Fibroblast of lung (primary cell): Measurements from ENCODE around the gene APOBEC3B. TPM values are rescaled to one million over a fixed set of nuclear protein-coding genes. Genes with fewer than 3 reads are reported as not detected.

ENCODE experiments used
- DNase-seq, 2 donors: peaks; one replicate each; pipeline versions ENCODE4 v3.0.0 to v3.0.0-alpha.2; 2010; ENCODE audit warnings: low read depth in 2 of 2
- H2AFZ ChIP-seq: 2 replicates; pipeline ENCODE4 v1.5.1; 2012; ENCODE audit warnings: low read length, control low read depth, inconsistent platforms
- H3K27ac ChIP-seq: 2 replicates; pipeline ENCODE4 v1.5.1; 2011; ENCODE audit warnings: low read length, control low read depth; ENCODE audit not compliant: insufficient read depth
- H3K27me3 ChIP-seq: 2 replicates; pipeline ENCODE4 v1.5.1; 2011; ENCODE audit warnings: mild to moderate bottlenecking, low read length; ENCODE audit not compliant: control insufficient read depth, insufficient read depth
- H3K36me3 ChIP-seq: 2 replicates; pipeline ENCODE4 v1.5.1; 2011; ENCODE audit warnings: low read length; ENCODE audit not compliant: control insufficient read depth, insufficient read depth
- H3K4me1 ChIP-seq: 2 replicates; pipeline ENCODE4 v1.5.1; 2011; ENCODE audit warnings: low read length; ENCODE audit not compliant: control insufficient read depth, insufficient read depth; ENCODE audit errors: extremely low read depth
- H3K4me2 ChIP-seq: 2 replicates; pipeline ENCODE4 v1.5.1; 2011; ENCODE audit warnings: low read length, control low read depth; ENCODE audit not compliant: insufficient read depth; ENCODE audit errors: extremely low read depth
- H3K4me3 ChIP-seq, 4 experiments: fragments of 200-600 bp in 1 of 4; sonication (generic) in 1 of 4; replicated peaks in 1 of 4; 2 replicates each; pipeline ENCODE4 v1.5.1; 2011 to 2016; ENCODE audit warnings: low read length in 4 of 4, low read depth in 3 of 4, mild to moderate bottlenecking in 3 of 4, control low read depth in 2 of 4, inconsistent platforms in 1 of 4, mixed read lengths in 1 of 4; ENCODE audit not compliant: insufficient read depth in 1 of 4; ENCODE audit errors: control extremely low read depth in 1 of 4
- H3K79me2 ChIP-seq: 2 replicates; pipeline ENCODE4 v1.5.1; 2012; ENCODE audit warnings: mild to moderate bottlenecking, low read length, inconsistent platforms; ENCODE audit not compliant: control insufficient read depth, insufficient read depth
- H3K9ac ChIP-seq: 2 replicates; pipeline ENCODE4 v1.5.1; 2011; ENCODE audit warnings: mild to moderate bottlenecking, low read length, control low read depth; ENCODE audit not compliant: insufficient read depth
- H3K9me3 ChIP-seq: 2 replicates; pipeline ENCODE4 v1.5.1; 2012; ENCODE audit warnings: low read depth, low read length; ENCODE audit not compliant: control insufficient read depth, insufficient read depth
- H4K20me1 ChIP-seq: 2 replicates; pipeline ENCODE4 v1.5.1; 2011; ENCODE audit warnings: low read length; ENCODE audit not compliant: control insufficient read depth, insufficient read depth; ENCODE audit errors: extremely low read depth
- EZH2 ChIP-seq: IDR thresholded peaks from 2 replicates; pipeline ENCODE4 v1.5.1; 2012; ENCODE audit warnings: low read length, control low read depth, mild to moderate bottlenecking; ENCODE audit errors: missing control alignments
- polyA plus RNA-seq, 2 donors: library from polyadenylated mRNA; depleted of rRNA in 1 of 2; stranded (reverse) in 1 of 2; unstranded in 1 of 2; fragments of >200 nt; gene quantifications; 2 replicates each; pipeline ENCODE4 v1.2.1, GENCODE V29; 2011 to 2012; ENCODE audit warnings: missing spikeins in 1 of 2
- total RNA-seq: library from RNA; depleted of rRNA; stranded (reverse); fragments of >200 nt; gene quantifications from 2 replicates; pipeline ENCODE4 v1.2.1, GENCODE V29; 2014
- TF ChIP-seq, protein P1 (sequence below), 2 donors: IDR thresholded peaks in 1 of 2; conservative IDR thresholded peaks in 1 of 2; 1 replicate in 1 of 2; 2 replicates in 1 of 2; pipeline ENCODE4 v1.5.1; 2011 to 2012; ENCODE audit warnings: low read length in 2 of 2, control low read depth in 1 of 2, inconsistent platforms in 1 of 2, low read depth in 1 of 2, mild to moderate bottlenecking in 1 of 2

The APOBEC3B gene
- total and polyA plus RNA-seq, 2 donors (not counting 1 experiment from before 2014, with no cell fraction given), result 2.3 to 10.3 TPM

DNA sequence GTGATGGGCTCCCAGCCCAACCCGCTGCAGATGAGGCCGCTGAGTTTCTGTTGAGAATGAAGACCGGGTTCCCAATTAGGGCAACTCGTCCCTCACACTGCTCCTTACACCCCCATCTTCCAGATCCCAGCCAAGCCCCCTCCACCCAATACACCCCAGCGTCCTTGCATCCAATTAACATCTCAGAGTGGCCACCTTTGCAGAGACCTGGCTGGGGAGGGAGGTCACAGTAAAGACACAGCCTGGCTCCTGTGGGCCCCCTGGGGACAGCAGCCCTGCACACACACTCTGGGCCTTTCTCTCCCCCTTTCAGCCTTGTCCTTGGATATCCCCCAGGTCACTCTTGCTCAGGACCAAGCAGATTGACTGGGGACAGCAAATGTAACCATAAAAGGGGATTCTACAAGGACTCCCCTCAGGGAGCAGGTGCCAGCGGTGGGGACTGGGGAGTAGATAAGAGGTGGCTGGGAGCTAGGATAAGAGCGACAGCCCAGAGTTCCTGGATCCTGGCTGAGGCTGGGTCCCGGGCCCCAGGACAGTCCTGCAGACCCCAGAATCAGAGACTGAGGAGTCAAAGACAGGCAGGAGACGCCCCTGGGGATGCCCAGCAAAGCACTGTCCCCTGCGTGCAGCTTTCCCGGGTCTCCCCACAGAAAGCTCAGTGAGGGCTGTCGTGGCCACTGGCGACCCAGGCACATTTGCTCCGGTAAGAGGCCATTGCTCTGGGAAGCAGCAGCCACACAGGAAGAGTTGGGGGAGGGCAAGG is 16.4 kb upstream of the APOBEC3B start:
- Histone ChIP-seq H3K4me3 (no peak overlapping the region), H3K27ac (no peak overlapping the region), H3K4me1 (no peaks in the 10 kb centered on the region), H3K27me3 (peaks cover 3% of the 10 kb centered on the region), H4K20me1 (no peaks in the 10 kb centered on the region), H3K9ac (no peak overlapping the region), H2AFZ (no peak overlapping the region), H3K9me3 (no peaks in the 10 kb centered on the region), H3K36me3 (no peaks in the 10 kb centered on the region), H3K4me2 (no peak overlapping the region), H3K79me2 (no peaks in the 10 kb centered on the region)
- DNase-seq, result no peak
- no peak for TF ChIP-seq EZH2
- TF ChIP-seq, protein P1, sequence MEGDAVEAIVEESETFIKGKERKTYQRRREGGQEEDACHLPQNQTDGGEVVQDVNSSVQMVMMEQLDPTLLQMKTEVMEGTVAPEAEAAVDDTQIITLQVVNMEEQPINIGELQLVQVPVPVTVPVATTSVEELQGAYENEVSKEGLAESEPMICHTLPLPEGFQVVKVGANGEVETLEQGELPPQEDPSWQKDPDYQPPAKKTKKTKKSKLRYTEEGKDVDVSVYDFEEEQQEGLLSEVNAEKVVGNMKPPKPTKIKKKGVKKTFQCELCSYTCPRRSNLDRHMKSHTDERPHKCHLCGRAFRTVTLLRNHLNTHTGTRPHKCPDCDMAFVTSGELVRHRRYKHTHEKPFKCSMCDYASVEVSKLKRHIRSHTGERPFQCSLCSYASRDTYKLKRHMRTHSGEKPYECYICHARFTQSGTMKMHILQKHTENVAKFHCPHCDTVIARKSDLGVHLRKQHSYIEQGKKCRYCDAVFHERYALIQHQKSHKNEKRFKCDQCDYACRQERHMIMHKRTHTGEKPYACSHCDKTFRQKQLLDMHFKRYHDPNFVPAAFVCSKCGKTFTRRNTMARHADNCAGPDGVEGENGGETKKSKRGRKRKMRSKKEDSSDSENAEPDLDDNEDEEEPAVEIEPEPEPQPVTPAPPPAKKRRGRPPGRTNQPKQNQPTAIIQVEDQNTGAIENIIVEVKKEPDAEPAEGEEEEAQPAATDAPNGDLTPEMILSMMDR (conservative IDR thresholded peaks at IDR 0.05 in 1 of 2, IDR thresholded peaks at IDR 0.05 in 1 of 2; ENCODE audit: low read depth in 1 of 2, low read length in 2 of 2), result no peak

DNA sequence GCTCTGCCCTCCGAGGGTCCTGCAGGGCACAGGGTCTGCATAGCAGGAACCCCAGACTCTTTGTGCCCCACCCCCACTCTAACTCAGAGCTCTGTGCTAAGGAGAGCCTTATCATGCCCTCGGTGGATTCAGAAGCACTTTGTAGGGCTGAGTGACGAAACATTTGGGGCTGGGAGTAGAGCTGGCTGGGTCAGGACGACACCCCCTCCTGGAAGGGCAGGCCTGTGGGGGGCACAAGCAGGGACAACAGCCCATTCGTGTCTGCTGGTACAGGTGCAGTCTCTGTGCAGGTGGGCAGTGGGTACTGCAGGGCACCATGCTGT is 15.8 kb upstream of the APOBEC3B start:
- no peaks in the 10 kb centered on the region for H3K9me3 ChIP-seq
- no peaks in the 10 kb centered on the region for H3K36me3 ChIP-seq
- no peak overlapping the region for H3K4me3 ChIP-seq
- TF ChIP-seq EZH2, result no peak
- TF ChIP-seq, protein P1 (conservative IDR thresholded peaks at IDR 0.05 in 1 of 2, IDR thresholded peaks at IDR 0.05 in 1 of 2; ENCODE audit: low read depth in 1 of 2, low read length in 2 of 2), result no peak
- DNase-seq, result no peak
- H3K27me3 ChIP-seq, result peaks cover 7% of the 10 kb centered on the region
- H3K9ac ChIP-seq, result no peak overlapping the region
- no peaks in the 10 kb centered on the region for H4K20me1 ChIP-seq
- no peaks in the 10 kb centered on the region for H3K4me1 ChIP-seq
- no peak overlapping the region for H3K4me2 ChIP-seq
- no peak overlapping the region for H2AFZ ChIP-seq
- no peaks in the 10 kb centered on the region for H3K79me2 ChIP-seq
- no peak overlapping the region for H3K27ac ChIP-seq

DNA sequence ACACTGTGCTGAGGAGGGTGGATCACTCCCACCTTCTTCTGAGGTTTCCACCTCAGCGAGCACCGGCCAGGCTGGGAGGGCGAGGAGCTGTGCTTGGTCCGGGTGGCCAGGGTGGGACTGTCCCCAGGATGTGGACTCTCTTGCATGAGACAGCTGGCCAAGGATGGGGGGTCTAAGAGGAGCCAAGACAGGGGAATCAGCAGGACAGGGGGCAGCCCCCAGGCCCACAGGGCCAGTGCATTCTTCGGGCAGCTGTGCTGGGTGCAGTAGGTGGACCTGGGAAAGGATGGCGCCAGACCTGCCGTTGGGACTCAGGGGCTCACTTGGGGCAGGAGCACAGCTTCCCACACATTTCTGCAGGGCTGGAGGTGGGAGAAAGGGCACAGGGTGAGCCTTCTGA is 15.2 kb upstream of the APOBEC3B start:
- no peaks in the 10 kb centered on the region for H4K20me1 ChIP-seq
- H3K4me2 ChIP-seq, result no peak overlapping the region
- no peak overlapping the region for H2AFZ ChIP-seq
- no peak overlapping the region for H3K4me3 ChIP-seq
- no peaks in the 10 kb centered on the region for H3K36me3 ChIP-seq
- DNase-seq, result no peak
- TF ChIP-seq EZH2, result no peak
- TF ChIP-seq, protein P1 (conservative IDR thresholded peaks at IDR 0.05 in 1 of 2, IDR thresholded peaks at IDR 0.05 in 1 of 2; ENCODE audit: low read depth in 1 of 2, low read length in 2 of 2), result no peak
- no peak overlapping the region for H3K27ac ChIP-seq
- H3K79me2 ChIP-seq, result no peaks in the 10 kb centered on the region
- no peaks in the 10 kb centered on the region for H3K4me1 ChIP-seq
- no peaks in the 10 kb centered on the region for H3K9me3 ChIP-seq
- peaks cover 8% of the 10 kb centered on the region for H3K27me3 ChIP-seq
- H3K9ac ChIP-seq, result no peak overlapping the region
